Neural crest cell (in vitro differentiated cells): ENCODE data around the gene CHMP6. TPM values are rescaled to one million over a fixed set of nuclear protein-coding genes. Genes with fewer than 3 reads are reported as not detected.
"Not testable (repeated sequence)": the region's sequence is repeated elsewhere in the genome, so short reads cannot be mapped to it uniquely, and the experiment has no call there.

Experiments used
- DNase-seq: peaks from one replicate; pipeline ENCODE4 v3.0.0; 2021; ENCODE audit warnings: low read depth, mixed read lengths, low spot score
- H3K27ac Mint-ChIP-seq: one replicate; pipeline ENCODE4 v1.8.0; 2021; ENCODE audit warnings: mild to moderate bottlenecking, mixed read lengths; ENCODE audit not compliant: unreplicated experiment
- H3K27me3 Mint-ChIP-seq: 2 replicates; pipeline ENCODE4 v1.8.0; 2021; ENCODE audit warnings: low read depth, mild to moderate bottlenecking, mixed read lengths
- H3K36me3 Mint-ChIP-seq: 2 replicates; pipeline ENCODE4 v1.8.0; 2021; ENCODE audit warnings: low read depth, mild to moderate bottlenecking, mixed read lengths
- H3K4me1 Mint-ChIP-seq: 2 replicates; pipeline ENCODE4 v1.8.0; 2021; ENCODE audit warnings: mixed read lengths
- H3K4me3 Mint-ChIP-seq: one replicate; pipeline ENCODE4 v1.8.0; 2021; ENCODE audit warnings: mild to moderate bottlenecking, mixed read lengths
- H3K9me3 Mint-ChIP-seq: 2 replicates; pipeline ENCODE4 v1.8.0; 2021; ENCODE audit warnings: mixed read lengths
- CTCF ChIP-seq: fragments of 200-600 bp; sonication (generic); conservative IDR thresholded peaks from 2 replicates; pipeline ENCODE4 v1.5.0; 2021; ENCODE audit warnings: antibody characterized with exemption, mild to moderate bottlenecking
- total RNA-seq: library from RNA; stranded (reverse); gene quantifications from 2 replicates; pipeline ENCODE4 v1.2.1, GENCODE V29; 2021

Gene CHMP6
- total RNA-seq, 1 donor from 2014 or later = 32.7 TPM

DNA sequence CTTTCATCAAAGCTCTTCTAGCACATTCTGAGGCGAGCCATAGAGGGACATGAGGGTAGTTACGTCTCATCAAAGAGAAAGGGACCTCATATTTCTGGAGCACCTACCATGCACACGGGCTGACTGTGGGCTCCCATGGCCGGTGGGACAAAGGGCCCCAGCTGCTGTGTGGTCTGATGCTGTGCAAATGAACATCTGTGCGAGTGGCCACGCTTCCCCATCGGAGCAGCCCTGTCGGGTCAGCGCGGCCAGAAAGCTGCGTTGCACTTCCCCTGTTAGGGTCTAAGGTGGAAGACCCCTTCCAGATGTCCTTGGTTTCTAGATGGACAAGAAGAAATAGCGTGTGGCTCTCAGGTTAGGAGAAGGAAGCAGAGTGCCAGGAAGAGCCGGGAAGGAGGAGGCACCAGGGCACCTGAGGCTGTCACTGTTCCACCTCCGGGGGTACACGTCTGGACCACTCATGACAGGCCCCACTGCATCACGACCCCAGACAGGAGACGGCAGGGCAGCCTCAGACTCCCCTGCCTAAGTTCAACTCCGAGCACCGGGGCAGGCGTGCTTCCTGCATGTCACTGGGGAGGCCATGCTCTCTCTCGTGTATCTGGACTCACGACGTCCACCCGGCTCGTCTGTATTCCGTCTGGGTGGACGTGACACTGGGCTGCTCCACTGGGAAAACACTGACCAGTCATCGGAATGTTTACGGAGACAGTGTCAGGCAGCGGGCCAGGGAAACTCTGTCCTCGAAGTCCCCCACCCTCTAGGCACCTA lies 34.8 kb downstream of the CHMP6 start:
- no peak for TF ChIP-seq CTCF
- H3K27me3 Mint-ChIP-seq = peaks cover 9% of the 10 kb centered on the region
- no peak overlapping the region for H3K4me3 Mint-ChIP-seq
- H3K9me3 Mint-ChIP-seq = no peaks in the 10 kb centered on the region
- H3K4me1 Mint-ChIP-seq = peaks cover 19% of the 10 kb centered on the region
- no peaks in the 10 kb centered on the region for H3K36me3 Mint-ChIP-seq
- H3K27ac Mint-ChIP-seq = no peak overlapping the region
- DNase-seq = no peak

GRCh38 chr17:81027038-81027437 lies 35.4 kb downstream of the CHMP6 start:
- Mint-ChIP-seq H3K36me3 (no peaks in the 10 kb centered on the region), H3K27me3 (peaks cover 9% of the 10 kb centered on the region), H3K9me3 (no peaks in the 10 kb centered on the region), H3K27ac (no peak overlapping the region), H3K4me1 (peaks cover 21% of the 10 kb centered on the region), H3K4me3 (no peak overlapping the region)
- DNase-seq = no peak
- TF ChIP-seq CTCF = no peak

- Mint-ChIP-seq H3K27me3 (peaks cover 9% of the 10 kb centered on the region), H3K36me3 (no peaks in the 10 kb centered on the region), H3K4me3 (no peak overlapping the region), H3K27ac (no peak overlapping the region), H3K4me1 (peaks cover 21% of the 10 kb centered on the region), H3K9me3 (no peaks in the 10 kb centered on the region)
- TF ChIP-seq CTCF = no peak
- no peak for DNase-seq
Measured at GRCh38 chr17:81027591-81028505, 36.2 kb downstream of the CHMP6 start.

- peaks cover 8% of the 10 kb centered on the region for H3K27me3 Mint-ChIP-seq
- H3K9me3 Mint-ChIP-seq = no peaks in the 10 kb centered on the region
- DNase-seq = no peak
- peaks cover 26% of the 10 kb centered on the region for H3K4me1 Mint-ChIP-seq
- TF ChIP-seq CTCF = no peak
- H3K36me3 Mint-ChIP-seq = no peaks in the 10 kb centered on the region
- H3K4me3 Mint-ChIP-seq = no peak overlapping the region
- no peak overlapping the region for H3K27ac Mint-ChIP-seq
Measured at GRCh38 chr17:81028506-81028858, 36.8 kb downstream of the CHMP6 start.

GRCh38 chr17:81029859-81030258 lies 38.2 kb downstream of the CHMP6 start:
- Mint-ChIP-seq H3K27ac (no peak overlapping the region), H3K4me3 (no peak overlapping the region), H3K4me1 (peaks cover 30% of the 10 kb centered on the region), H3K36me3 (no peaks in the 10 kb centered on the region), H3K27me3 (peaks cover 5% of the 10 kb centered on the region), H3K9me3 (no peaks in the 10 kb centered on the region)
- no peak for DNase-seq
- no peak for TF ChIP-seq CTCF

- Mint-ChIP-seq H3K4me3 (peak overlapping the region; percentile 34), H3K4me1 (peaks cover 30% of the 10 kb centered on the region)
- H3K36me3 Mint-ChIP-seq, H3K27me3 Mint-ChIP-seq, H3K9me3 Mint-ChIP-seq, DNase-seq, H3K27ac Mint-ChIP-seq: not testable (repeated sequence)
Measured at GRCh38 chr17:81030312-81030711, 38.7 kb downstream of the CHMP6 start.
